ENCODE data around the gene DNAJC13. TPM values are rescaled to one million over a fixed set of nuclear protein-coding genes. Genes with fewer than 3 reads are reported as not detected.

Gene DNAJC13
- total RNA-seq, 2 donors from 2014 or later = 41.3 to 51.3 TPM

GRCh38 chr3:132587401-132587800 lies 170.1 kb downstream of the DNAJC13 start:
- Histone ChIP-seq H3K36me3 (no peaks in the 10 kb centered on the region), H3K4me1 (no peaks in the 10 kb centered on the region), H3K9ac (ENCODE audit: low read depth in 2 of 2, low read length in 2 of 2) (no peak overlapping the region), H3K27ac (no peak overlapping the region), H3K9me3 (no peaks in the 10 kb centered on the region), H3K27me3 (no peaks in the 10 kb centered on the region), H3K4me3 (no peak overlapping the region)
- TF ChIP-seq CTCF (IDR thresholded peaks at IDR 0.05) = no peak
- no peak for DNase-seq
- intact Hi-C loops (cut with DNase I) = no loop called here

Other genes with a start within 250 kb of the DNAJC13 start
- 10 to 100 TPM in 1 of 2 donors, 1 to 10 TPM in 1; 8.1 to 23.5 TPM for gene ACP3, start 100.1 kb upstream of the DNAJC13 start, total RNA-seq
- gene ACKR4, start 179.8 kb downstream of the DNAJC13 start, total RNA-seq = under 1 TPM in 1 of 2 donors, not detected in 1; 0.90 TPM
- gene ACAD11, start 242.3 kb downstream of the DNAJC13 start, total RNA-seq = 1 to 10 TPM; 7.2 to 8.9 TPM
- gene UBA5, start 242.8 kb downstream of the DNAJC13 start, total RNA-seq = 10 to 100 TPM; 32.2 to 32.5 TPM